Measurements from ENCODE around the gene APPL1.

Gene APPL1, protein sequence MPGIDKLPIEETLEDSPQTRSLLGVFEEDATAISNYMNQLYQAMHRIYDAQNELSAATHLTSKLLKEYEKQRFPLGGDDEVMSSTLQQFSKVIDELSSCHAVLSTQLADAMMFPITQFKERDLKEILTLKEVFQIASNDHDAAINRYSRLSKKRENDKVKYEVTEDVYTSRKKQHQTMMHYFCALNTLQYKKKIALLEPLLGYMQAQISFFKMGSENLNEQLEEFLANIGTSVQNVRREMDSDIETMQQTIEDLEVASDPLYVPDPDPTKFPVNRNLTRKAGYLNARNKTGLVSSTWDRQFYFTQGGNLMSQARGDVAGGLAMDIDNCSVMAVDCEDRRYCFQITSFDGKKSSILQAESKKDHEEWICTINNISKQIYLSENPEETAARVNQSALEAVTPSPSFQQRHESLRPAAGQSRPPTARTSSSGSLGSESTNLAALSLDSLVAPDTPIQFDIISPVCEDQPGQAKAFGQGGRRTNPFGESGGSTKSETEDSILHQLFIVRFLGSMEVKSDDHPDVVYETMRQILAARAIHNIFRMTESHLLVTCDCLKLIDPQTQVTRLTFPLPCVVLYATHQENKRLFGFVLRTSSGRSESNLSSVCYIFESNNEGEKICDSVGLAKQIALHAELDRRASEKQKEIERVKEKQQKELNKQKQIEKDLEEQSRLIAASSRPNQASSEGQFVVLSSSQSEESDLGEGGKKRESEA

DNA sequence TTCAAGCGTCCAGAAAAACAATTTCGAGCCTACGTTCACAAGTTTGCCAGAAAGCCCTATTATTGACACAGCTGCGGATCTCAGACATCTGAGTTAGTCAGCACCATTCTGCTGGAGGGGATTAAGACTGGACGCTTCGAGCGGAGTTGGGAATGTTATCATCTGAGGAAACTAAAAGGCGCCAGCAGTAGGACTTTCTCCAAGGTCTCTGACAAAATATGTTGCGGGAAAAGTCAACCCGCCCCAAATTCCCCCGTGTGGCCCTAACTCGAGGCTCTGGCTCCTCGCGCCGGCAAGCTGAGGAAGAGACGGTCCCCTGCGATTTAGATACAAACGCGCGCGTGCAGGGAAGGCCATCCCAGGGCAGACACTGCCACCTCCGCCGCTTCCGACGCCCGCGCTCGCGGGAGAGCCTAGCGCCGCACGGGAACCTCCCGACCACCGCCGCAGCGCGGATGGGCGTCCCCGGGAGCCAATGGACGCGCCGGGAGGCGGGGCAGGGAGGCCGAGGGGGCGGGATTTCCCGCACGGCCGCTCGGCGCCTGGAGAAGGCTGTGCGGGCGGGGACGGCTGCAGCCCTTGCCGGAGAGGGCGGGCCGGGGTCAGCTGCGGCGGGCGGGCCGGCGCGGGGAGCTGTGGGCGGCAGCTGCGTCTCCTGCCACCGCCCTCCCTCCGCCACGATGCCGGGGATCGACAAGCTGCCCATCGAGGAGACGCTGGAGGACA lies at the start of gene APPL1:
Gene APPL1 (plus strand): TSS at position 526 of the 726 bp plus-strand sequence. CDS start 155 bp downstream, at position 681.
- peak; percentile 89 for DNase-seq

DNA sequence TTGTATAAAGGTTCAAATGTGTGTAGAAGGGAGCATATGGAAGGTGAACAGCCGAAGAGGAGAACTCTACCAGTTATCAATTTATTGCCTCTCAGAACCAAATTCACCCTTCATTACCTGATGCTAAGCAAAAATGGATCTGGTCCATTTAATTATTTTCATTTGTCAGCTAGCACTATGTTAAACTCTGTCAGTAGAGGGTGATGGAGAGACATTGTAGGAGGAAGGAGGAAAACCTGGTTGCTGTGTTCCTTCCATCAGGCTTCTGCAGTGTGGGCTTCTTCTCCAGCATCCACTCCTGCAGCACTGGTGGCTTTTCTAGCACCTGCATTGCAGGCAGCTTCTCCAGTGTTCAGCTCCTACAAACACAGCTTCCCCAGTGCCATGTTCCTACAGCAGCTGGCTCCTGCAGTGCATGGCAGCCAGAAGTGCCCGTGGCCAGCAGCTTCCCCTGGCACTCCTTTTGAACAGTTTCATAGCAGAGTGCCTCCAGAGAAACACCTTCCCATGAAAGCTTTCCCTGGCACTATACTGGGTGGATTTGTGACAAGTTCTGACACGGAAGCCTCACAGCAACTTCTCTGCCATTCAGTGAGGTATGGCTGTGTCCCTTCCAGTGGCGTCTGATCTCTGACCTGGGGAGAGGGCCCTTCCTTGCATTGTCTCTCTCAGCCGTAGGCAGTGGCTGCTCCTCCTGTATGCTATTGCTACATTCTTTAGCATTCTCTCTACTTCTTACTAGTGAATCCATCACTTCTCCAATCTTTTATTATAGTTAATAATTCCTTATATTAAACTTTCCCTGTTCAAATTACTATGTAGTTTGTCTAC lies 47.7 kb upstream of the APPL1 start:
- no peak for DNase-seq

DNA sequence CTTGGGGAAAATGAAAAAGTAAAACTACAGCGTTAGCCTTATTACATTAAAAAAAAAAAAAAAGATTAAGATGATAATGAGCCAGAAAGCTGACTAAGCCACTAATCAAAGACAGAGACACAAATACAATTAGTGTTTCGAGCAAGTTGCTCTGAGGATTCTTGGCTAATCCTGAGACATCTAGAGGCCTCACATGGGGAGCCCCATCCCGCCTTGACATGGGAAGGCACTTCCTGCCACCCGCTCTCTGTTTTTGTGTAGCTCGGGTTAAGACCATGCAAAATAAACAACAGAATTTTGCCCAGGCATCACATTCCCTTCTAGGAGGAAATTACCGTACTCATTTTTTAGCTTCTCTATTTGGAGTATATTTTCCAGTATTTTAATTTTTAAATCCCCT lies 43.0 kb upstream of the APPL1 start:
- no peak for DNase-seq

DNA sequence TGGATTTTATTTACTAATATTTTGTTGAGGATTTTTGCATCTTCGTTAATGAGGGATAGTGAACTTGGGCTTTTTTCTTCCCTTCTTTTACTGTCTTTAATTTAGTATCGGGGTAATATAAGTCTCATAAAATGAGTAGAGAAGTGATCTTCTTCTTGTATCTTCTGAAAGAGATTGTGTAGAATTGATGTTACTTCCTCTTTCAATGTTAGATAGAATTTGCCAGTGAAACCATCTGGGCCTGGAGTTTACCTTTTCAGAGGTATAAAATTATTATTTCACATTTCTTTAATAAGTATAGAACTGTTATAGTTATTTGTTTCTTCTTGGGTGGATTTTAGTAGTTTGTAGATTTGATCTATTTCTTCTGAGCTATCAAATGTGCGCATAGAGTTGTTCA lies 35.5 kb upstream of the APPL1 start:
- DNase-seq, result no peak

DNA sequence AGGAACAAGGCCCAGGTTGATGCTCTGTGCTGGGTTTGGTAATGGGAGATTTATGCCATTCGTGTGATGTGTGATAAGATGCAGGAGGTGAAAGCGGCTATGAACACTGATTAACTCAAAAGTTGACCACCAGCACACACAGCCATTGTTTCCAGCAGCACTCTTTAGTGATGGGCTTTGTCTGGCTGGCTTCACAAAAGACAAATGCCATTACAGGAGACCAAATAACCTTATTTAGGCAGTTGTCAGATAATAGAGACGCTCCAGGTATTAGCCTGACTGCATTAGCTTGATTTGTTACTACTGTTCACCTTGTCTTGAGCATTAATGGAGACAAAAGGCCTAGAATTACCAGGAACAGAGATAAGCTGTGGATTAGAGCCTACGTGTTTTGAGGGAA lies 32.9 kb upstream of the APPL1 start:
- DNase-seq, result no peak

DNA sequence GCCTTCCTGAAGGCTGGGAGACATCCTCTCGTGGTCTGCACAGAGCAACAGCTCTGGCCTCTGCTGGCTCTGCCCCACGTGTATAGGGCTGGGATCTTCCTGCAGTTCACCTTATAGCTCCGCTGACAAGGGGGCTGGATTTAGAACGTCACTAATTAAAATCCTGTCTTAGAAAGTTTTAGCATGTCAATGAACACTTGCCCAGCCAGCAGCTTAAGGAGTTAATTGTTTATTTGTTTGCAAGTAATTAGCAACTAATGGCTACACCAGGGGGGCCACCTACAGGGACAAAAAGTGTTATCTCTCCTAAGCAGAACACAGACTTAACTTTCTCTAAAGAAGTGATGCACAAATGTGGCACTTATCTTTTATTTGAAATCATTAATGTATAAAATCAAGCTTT lies 27.6 kb upstream of the APPL1 start, which contains the start of gene HESX1:
Gene HESX1 (minus strand): TSS at position 84 of the 403 bp plus-strand sequence. CDS start 60 bp downstream, at position 24.
- DNase-seq, result no peak

DNA sequence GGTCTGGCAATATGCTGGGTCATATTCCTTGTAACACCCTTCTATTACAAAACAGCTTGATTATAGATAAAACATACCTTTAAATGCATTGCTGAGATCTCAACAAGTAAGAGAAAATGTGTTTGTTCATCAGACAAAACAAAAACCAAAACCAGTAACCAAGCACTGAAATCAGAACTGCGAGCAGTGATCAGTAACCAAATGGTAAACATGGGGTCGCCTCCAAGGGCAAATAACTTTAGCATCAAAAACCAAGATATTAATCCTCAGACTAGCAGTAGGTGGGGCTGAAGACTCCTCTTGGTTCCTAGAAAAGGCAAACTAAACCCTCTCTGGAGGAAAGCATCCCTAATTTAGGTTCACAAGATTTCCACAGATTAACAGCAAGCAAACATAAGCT lies 21.1 kb upstream of the APPL1 start:
- DNase-seq, result no peak

DNA sequence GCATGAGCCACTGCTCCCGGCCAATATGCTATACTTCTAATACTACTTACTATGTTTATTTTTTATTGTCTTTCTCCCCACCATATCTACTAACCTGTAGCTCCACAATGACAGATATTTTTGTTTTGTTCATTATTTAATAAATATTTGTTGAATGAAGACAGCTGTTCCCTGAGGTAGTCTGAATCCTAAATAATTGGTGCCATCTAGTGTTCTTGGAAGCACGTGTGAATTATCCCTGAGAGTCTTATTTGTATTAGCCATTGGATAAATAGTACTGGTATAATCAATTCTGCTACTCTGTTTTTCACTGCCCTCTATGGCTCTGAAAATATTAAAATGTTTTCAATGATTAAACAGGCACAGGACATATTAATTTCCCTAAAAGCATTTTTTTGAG lies 5.6 kb upstream of the APPL1 start:
- no peak for DNase-seq

DNA sequence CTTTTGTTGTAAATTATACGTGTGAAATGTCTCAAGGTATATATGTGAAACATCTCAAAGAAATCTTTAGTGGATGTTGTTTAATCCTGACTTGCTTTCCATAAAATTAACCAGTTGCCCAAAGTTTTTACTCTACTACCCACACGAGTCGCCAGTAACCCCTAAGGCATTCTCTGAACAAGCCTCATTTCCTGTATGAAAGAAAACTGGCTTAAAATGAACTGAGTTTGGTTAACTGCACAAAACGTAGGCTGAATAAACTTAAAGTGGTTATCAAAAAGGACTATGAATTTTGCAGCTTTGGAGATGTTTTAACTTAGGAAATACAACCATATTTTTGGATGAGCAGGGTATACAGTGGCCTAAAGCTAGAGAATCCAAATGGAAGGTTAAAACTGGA lies 2.7 kb upstream of the APPL1 start:
- no peak for DNase-seq

DNA sequence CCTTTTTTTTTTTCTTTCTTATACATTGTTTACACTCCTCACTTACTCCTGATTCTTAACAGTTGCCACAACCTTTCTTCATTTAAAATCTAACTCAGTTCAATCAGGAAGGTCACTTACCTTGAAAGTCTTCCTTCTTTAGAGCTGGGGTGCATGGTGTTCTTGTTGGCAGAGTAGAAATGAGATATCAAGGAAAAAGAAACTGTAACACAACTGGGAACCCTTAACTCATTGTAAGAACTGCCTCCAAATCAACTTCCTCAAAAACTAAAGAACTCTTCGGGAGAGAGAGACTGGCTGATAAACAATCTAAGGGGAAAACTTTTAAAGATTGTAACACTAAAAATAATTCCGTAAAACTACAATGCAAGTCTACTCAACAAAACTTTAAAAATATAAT lies 1.4 kb upstream of the APPL1 start:
- DNase-seq, result no peak

DNA sequence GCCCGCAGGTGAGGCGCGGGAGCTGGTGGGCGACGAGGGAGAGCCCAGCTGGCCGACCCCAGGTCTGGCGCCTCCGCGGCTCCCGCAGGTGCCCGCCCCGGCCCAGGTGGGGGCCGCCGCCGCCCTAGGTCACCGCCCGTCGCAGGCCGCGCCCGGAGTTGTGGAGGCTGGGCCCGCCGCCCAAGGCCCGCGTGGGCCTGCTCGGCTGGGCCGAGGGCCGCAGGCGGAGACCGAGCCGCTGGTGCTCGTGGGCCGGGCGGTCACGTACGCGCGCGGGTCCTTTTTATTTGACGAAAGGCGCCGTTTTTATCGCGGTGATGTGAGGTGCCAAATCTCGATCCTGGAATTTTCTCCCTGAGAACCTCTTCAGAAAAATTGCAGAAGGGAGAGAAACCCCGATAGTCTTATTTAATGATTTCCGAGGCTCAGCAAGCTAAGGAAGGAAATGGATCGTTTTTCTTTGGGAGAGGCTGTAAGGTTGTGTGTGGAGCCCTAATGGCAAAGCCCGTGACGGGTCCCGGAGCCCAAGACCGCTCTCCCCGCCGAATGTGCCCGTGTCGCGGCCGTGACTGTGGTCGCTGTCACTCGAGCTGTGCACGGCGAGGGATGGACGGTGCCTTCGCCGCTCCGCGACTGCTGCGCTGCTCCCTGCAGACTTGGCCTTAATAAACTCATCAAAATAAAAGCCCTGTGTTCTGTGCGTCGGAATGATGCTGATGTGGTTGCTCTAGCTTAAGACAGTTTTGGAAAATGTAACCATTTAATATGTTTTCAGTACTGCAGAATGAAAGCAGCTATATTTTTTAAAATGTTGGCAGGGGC lies 612 bp downstream of the APPL1 start:
- peak; percentile 48 for DNase-seq

DNA sequence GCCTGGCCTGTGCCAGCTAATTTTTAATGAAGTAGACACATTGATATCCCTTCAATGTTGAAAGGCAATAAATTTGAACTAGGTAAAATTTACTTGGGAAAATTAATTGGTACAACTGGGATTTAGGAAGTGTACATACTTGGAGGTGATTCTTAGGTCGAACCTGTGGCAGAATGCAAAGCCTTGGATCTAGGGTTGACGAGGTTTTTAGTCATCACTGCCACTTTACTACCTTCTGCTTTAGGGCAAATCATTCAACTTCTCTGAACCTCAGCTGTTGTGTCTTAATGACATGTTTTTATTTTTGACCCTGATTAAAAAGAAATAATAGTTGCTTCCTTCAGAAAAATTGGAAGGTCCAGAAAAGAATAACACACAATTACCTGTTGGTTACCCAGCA lies 2.5 kb downstream of the APPL1 start:
- no peak for DNase-seq

DNA sequence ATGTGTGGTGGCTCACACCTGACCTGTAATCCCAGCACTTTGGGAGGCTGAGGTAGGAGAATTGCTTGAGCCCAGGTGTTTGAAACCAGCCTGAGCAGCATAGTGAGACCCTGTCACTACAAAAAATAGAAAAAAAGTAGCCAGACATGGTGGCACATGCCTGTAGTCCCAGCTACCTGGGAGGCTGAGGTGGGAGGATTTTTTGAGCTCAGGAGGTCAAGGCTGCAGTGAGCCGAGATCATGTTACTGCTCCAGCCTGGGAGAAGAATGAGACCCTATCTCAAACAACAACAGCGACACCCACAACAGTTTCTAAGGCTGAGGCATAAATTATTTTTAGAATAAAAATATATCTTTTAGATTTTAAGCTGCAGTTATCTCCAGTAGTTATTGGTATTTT lies 6.3 kb downstream of the APPL1 start:
- no peak for DNase-seq

DNA sequence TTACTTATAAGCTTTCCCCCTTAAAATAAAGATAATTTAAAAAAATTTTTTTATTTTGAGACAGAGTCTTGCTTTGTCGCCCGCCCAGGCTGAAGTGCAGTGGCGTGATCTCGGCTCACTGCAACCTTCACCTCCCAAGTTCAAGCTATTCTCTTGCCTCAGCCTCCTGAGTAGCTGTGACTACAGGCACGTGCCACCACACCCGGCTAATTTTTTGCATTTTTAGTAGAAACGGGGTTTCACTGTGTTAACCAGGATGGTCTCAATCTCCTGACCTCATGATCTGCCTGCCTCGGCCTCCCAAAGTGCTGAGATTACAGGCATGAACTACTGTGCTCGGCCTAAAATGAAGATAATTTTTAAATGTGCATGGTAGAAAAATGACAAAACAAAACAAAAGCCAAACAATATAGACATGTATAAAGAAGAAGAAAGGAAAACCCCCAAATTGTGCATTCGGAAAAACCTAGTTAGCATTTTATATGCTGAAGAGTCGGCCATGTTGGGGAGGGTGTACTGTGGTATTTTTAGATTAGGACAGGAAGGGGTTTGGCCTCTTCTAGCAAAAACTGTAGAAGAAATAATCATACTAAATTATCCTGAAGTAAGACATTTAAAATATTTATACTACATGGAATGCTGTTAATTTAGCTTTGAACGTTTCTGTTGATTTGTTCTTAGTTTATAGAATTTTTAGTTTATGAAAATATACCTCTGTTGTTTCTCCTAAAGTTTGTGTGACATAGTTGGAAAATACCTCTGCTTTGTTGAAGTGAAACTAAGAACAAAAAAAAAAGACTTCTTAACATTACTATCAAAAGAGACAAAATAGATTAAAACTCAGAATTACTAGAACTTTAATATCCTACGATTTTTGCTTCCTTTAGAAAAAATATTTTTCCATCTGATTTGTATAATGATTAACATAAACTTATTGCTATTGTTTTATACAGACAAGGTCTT lies 7.4 kb downstream of the APPL1 start:
- no peak for DNase-seq

DNA sequence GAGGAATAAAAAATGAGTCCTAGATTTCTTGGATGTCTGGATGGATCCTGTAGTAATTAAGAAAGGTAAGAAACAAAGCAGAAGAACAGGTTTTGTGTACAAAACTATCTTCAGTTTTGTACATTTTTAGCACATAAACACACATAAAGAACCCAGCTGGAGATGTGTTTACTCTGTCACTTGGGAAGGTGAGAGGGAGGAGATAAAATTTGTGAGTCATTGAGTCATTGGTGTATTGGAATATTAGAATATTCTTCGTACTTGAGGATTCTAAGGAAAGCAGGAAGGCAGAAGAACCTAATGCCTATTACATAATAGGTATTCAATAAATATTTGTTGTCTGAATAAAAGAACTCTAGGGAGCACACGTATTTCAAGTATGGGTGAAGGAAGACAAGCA lies 17.4 kb downstream of the APPL1 start:
- no peak for DNase-seq

DNA sequence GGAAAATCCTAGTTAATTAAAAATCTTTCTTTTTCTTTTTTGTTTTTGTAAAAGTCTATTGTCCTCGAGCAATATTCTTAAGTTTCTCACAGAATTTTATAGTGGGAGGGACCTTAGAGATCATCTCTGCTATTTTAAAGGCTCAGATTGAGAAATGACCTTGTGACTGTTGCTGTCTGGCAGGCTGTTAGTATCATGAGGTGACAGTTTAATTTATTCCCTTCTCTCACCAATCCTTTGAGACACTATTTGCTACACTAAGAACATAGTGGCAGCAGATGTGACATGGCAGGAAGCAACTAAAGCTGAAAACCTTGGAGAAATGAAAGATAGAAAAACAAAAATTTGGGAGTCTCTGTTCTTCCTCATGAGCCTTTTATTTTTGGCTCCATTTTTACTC lies 24.9 kb downstream of the APPL1 start:
- DNase-seq, result no peak

DNA sequence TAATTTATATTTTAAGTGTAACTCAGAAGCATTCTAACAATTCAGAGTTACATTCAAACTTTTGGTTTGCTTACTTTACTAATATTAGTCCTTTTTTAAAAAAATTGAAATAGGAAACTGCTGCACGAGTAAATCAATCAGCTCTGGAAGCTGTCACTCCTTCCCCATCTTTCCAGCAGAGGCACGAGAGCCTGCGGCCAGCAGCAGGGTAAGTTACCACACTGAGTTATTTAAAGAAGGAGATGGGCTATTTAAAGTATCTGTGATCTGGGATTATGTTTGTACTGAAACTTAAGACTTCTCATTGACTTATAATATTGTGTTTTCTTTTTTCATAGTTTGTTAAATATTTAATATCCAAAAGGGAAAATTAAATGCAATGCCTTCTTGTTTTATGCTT lies 29.3 kb downstream of the APPL1 start:
- no peak for DNase-seq

DNA sequence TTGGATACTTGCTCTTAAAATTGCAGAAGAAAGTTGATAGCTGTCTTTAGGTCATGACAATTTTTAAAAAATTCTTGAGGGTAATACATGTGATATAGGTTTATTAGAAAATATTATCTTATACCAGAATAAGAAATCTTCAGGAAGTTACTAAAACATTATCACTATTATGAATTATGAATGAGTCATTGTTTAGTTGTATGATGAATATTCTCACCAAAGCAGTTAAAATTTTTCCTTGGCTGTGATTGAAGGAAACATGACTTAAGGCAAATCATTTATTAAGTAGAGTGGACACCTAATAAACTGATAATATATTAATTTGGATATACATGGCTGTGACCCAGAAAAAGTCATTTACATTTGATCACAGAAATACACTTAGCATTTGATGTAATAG lies 30.1 kb downstream of the APPL1 start:
- DNase-seq, result no peak

DNA sequence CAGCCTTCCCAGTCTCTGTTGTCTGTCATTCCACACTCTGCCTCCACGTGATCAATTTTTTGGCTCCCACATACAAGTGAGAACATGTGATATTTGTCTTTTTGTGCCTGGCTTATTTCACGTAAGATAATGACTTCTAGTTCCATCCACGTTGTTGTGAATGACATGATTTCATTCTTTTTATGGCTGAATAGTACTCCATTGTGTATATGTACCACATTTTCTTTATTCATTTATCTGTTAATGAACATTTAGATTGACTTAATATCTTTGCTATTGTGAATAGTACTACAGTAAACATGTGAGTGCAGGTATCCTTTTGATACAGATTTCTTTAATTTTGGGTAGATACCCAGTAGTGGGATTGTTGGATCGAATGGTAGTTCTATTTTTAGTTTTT lies 33.6 kb downstream of the APPL1 start:
- DNase-seq, result no peak

DNA sequence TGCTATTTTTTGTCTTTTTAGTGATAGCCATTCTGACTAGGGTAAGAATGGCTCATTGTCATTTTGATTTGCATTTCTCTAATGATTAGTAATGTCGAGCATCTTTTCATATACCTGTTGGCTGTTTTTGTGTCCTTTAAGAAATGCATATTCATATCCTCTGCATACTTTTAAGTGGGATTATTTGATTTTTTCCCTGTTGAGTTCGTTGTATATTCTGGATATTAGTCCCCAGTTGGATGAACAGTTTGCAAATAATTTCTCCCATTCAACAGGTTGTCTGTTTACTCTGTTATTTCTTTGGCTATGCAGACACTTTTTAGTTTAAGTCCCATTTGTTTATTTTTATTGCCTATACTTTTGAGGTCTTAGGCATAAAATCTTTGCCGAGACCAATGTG lies 34.4 kb downstream of the APPL1 start:
- DNase-seq, result no peak

DNA sequence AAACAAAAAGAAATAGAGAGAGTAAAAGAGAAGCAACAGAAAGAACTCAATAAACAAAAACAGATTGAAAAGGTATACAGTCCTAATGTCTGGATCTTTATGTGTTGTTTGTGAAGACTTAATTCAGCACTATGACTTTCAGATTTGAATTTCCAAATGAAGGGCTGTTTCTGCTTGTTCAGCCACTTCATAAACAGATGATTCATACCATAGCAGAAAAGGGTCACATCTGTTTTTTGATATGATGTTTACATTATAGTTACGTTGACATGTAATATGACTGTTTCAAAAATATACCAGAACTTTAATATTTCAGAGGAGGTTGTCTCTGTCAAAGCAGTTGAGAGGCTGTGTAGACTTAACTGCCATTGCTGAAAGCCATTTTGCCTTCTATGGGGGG lies 40.9 kb downstream of the APPL1 start:
- DNase-seq, result no peak

Data from CD4-positive, alpha-beta T cell treated with Interleukin-10 for 1 hour (primary cell).